OCI-LY3 (cell line): Measurements from ENCODE around the gene MFSD6.

Experiments used
- CTCF ChIP-seq: fragments of 200-600, 300-600 bp; sonication (generic); IDR thresholded peaks from 2 replicates; pipeline ENCODE4 v1.5.1; 2014; ENCODE audit warnings: antibody characterized with exemption, low read length, low read depth
- EZH2phosphoT487 ChIP-seq: fragments of 200-600 bp; shearing (Covaris generic); IDR thresholded peaks from 2 replicates; pipeline ENCODE4 v1.6.1; 2018; ENCODE audit warnings: antibody characterized with exemption, mixed run types, low read depth

GRCh38 chr2:190431907-190432306 is 23.8 kb downstream of the MFSD6 start:
- TF ChIP-seq CTCF (no peak), EZH2phosphoT487 (no peak)
